Measurements from ENCODE around the gene NR0B1.

The NR0B1 gene

DNA sequence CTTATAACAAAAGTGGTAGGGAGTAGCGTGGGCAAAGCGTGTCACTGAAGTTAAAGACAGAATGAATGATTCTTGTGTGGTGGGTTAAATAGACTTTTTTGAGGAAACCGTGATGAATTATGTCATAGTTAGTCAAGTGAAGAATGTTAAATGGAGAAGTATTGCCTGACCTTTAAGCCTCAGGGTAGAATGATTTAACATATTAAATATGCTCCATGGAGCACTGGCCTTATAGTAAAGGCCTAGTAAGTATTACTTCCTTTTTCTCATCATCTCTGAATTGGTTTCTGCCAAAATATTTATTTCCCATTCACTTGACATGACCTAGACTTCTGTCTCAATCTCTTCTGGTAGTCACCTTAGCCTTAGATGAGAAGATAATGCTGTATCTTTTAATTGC lies 38.6 kb downstream of the NR0B1 start:
- no peak for DNase-seq (ENCODE audit: low read depth in 2 of 2)

- DNase-seq (ENCODE audit: low read depth in 2 of 2), result no peak
Observed at GRCh38 chrX:30262763-30263162, 46.4 kb downstream of the NR0B1 start.

- DNase-seq (ENCODE audit: low read depth in 2 of 2), result no peak
Observed at GRCh38 chrX:30261012-30261411, 48.2 kb downstream of the NR0B1 start.

DNA sequence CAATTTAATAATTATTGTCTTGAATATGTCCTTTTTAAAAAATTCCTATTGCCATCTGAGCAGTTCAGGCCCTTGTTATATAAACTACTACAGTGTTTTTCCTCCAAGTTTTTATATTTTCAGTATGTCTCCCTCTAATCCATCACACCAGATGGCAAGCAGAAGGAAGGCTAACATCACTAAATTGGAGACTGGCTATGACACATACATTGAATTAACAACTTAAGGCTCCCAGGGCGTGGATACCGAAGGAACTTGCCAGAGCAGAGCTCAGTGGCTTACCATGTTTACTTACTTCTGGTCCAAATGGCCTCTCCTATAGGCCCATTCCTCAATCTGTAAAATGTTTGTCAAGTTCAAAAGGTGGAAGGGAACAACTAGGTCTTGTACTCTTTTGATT lies 49.3 kb downstream of the NR0B1 start:
- no peak for DNase-seq (ENCODE audit: low read depth in 2 of 2)

Data from activated CD8-positive, alpha-beta memory T cell treated with anti-CD3 and anti-CD28 coated beads for 4 hours (primary cell).